SU-DHL-6 (cell line): Measurements from ENCODE around the gene TAS2R31.

Source experiments
- EZH2phosphoT487 ChIP-seq: fragments of 200-600 bp; sonication (generic), shearing (Covaris generic); conservative IDR thresholded peaks from 2 replicates; pipeline ENCODE4 v1.6.1; 2018; ENCODE audit warnings: mild to moderate bottlenecking, antibody characterized with exemption, low read length, moderate library complexity, mixed read lengths
- TF ChIP-seq, protein P1 (sequence below): fragments of 200-600 bp; sonication (generic); IDR thresholded peaks from one replicate; pipeline ENCODE4 v1.5.1; 2017; ENCODE audit warnings: antibody characterized with exemption, mild to moderate bottlenecking, low read length, moderate library complexity; ENCODE audit not compliant: insufficient read depth, poor library complexity, severe bottlenecking

GRCh38 chr12:11055306-11055705 is 24.1 kb upstream of the TAS2R31 start:
- TF ChIP-seq, protein P1, sequence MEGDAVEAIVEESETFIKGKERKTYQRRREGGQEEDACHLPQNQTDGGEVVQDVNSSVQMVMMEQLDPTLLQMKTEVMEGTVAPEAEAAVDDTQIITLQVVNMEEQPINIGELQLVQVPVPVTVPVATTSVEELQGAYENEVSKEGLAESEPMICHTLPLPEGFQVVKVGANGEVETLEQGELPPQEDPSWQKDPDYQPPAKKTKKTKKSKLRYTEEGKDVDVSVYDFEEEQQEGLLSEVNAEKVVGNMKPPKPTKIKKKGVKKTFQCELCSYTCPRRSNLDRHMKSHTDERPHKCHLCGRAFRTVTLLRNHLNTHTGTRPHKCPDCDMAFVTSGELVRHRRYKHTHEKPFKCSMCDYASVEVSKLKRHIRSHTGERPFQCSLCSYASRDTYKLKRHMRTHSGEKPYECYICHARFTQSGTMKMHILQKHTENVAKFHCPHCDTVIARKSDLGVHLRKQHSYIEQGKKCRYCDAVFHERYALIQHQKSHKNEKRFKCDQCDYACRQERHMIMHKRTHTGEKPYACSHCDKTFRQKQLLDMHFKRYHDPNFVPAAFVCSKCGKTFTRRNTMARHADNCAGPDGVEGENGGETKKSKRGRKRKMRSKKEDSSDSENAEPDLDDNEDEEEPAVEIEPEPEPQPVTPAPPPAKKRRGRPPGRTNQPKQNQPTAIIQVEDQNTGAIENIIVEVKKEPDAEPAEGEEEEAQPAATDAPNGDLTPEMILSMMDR: no peak
- TF ChIP-seq EZH2phosphoT487: no peak
